ENCODE results near the gene EMID1. TPM values are rescaled to one million over a fixed set of nuclear protein-coding genes. Genes with fewer than 3 reads are reported as not detected.

Gene EMID1
- total and polyA plus RNA-seq, 12 donors = 0.22 to 1.1 (median 0.41) TPM; not detected in 1

DNA sequence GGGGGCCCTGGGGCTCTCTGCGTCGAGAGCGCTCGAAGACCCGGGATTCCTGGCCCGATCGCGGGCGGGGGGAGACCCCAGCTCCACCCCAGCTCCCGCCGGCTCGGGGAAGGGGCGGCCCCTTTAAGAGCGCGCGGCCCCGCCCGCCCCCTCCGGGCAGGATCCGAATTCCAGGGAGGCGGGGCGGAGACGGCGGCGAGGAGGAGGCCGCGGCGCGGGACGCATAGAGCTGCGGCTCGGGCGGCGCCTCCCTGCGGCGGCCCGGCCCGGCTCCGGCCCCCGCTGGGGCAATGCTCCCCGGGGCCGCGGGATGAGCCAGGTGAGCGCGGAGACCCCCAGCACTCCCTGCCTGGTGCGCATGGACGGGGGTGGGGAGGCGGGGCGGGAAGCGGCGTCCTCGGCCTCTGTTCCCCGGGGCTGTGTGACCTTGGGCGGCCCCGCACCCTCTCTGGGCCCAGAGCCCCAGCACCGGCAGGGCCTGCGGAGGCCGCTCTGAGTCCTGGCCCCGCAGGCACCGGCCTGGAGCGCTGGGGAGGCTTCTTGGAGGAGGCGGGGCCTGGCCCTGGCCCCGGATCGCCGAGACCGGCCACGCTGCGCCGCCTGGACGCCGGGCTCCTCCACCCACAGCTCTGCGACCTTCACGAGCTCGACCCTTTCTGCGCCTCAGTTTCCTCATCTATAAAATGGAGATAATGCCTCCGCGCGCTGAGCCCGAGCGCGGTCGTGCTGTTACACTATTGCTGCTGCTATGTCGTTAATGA is 101.3 kb downstream of the EMID1 start:
- Histone ChIP-seq H3K4me1 (peaks cover 43 to 71% (median 59%) of the 10 kb centered on the region in 9 donors), H3K27me3 (no peaks in the 10 kb centered on the region), H3K27ac (peak overlapping the region; percentile 90 to 98 (median 94)), H3K4me3 (peak overlapping the region; percentile 70 to 98 (median 94)), H3K36me3 (peaks cover 0 to 8% (median 0%) of the 10 kb centered on the region in 9 donors), H3K9me3 (no peaks in the 10 kb centered on the region)
- 2 to 3% methylated on average over 76 to 82 of the region's 83 CpGs for WGBS, 2 donors
- TF ChIP-seq, protein P1, sequence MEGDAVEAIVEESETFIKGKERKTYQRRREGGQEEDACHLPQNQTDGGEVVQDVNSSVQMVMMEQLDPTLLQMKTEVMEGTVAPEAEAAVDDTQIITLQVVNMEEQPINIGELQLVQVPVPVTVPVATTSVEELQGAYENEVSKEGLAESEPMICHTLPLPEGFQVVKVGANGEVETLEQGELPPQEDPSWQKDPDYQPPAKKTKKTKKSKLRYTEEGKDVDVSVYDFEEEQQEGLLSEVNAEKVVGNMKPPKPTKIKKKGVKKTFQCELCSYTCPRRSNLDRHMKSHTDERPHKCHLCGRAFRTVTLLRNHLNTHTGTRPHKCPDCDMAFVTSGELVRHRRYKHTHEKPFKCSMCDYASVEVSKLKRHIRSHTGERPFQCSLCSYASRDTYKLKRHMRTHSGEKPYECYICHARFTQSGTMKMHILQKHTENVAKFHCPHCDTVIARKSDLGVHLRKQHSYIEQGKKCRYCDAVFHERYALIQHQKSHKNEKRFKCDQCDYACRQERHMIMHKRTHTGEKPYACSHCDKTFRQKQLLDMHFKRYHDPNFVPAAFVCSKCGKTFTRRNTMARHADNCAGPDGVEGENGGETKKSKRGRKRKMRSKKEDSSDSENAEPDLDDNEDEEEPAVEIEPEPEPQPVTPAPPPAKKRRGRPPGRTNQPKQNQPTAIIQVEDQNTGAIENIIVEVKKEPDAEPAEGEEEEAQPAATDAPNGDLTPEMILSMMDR (IDR thresholded peaks at IDR 0.05) = peak in 3 of 9 donors; percentile 21 to 44 (median 42)
- ATAC-seq (peak; percentile 66 to 79 (median 70)), DNase-seq (peak; percentile 87 to 89)
- intact Hi-C loops (cut with DNase I) = loop anchor here in 6 of 10 donors (1.0 to 5.0 kb wide), 6 partner anchors 35 to 52 kb away; partner anchors contain the start of genes EWSR1 (in 3 of the 6) and RHBDD3 (in 2 of the 6)

DNA sequence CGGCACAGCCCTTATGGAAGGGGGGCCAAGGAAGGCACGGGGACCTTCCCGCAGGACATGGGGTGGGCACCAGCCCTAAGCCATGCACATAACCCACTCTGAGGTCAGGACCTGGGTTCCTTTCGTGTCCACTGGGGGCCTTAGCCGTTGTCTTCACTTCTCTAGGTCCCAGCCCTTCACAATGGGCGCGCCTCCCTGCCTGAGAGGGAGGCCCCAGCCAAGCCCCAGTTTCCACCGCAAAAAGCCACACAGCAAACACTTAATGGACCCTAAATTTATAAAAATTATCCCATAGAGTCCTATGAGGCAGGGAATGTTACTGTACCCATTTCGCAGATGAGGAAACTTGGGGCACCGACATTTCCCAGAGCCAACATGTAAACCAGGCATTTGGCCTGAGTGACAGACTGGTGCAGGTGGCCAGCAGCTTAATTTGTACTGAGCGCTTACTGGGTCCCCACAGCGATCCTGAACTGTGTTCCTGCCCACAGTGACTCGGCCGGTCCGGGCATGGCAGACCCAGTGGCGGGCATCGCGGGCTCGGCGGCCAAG is 102.0 kb downstream of the EMID1 start:
- intact Hi-C loops (cut with DNase I) = loop anchor here in 6 of 10 donors (2.0 to 5.0 kb wide), 5 partner anchors 35 to 51 kb away; partner anchors contain the start of genes EWSR1 (in 3 of the 6) and RHBDD3 (in 2 of the 6)
- 58 to 62% methylated on average over 20 of the region's 20 CpGs for WGBS, 2 donors
- Histone ChIP-seq H3K4me3 (peak overlapping the region; percentile 70 to 98 (median 94)), H3K27me3 (peaks cover 0 to 3% (median 0%) of the 10 kb centered on the region in 7 donors), H3K36me3 (peaks cover 0 to 12% (median 0%) of the 10 kb centered on the region in 9 donors), H3K27ac (peak overlapping the region; percentile 90 to 98 (median 94)), H3K9me3 (no peaks in the 10 kb centered on the region), H3K4me1 (peaks cover 42 to 70% (median 63%) of the 10 kb centered on the region in 9 donors)
- no peak for ATAC-seq
- TF ChIP-seq, protein P1 (IDR thresholded peaks at IDR 0.05) = no peak
- DNase-seq = no peak

DNA sequence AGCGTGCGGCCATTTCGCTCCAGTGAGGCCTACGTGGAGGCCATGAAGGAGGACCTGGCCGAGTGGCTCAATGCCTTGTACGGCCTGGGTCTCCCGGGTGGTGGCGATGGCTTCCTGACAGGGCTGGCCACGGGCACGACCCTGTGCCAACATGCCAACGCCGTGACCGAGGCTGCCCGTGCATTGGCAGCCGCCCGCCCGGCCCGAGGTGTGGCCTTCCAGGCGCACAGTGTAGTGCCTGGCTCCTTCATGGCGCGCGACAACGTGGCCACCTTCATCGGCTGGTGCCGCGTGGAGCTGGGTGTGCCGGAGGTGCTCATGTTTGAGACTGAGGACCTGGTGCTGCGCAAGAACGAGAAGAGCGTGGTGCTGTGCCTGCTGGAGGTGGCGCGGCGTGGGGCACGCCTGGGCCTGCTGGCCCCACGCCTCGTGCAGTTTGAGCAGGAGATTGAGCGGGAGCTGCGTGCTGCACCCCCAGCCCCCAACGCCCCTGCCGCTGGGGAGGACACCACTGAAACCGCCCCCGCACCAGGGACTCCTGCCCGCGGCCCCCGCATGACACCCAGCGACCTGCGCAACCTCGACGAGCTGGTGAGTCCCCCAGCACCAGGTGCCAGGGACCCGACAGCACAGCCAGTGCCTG is 102.6 kb downstream of the EMID1 start:
- DNase-seq = peak in 1 of 2 donors; percentile 50
- Histone ChIP-seq H3K27me3 (peaks cover 0 to 9% (median under 1%) of the 10 kb centered on the region in 7 donors), H3K27ac (peak overlapping the region; percentile 37 to 98 (median 94)), H3K4me3 (peak overlapping the region; percentile 70 to 98 (median 94)), H3K36me3 (peaks cover 0 to 12% (median 0%) of the 10 kb centered on the region in 9 donors), H3K9me3 (no peaks in the 10 kb centered on the region), H3K4me1 (peaks cover 40 to 70% (median 63%) of the 10 kb centered on the region in 9 donors)
- TF ChIP-seq, protein P1 (IDR thresholded peaks at IDR 0.05) = no peak
- intact Hi-C loops (cut with DNase I) = loop anchor here in 4 of 10 donors (5.0 kb wide), 3 partner anchors 34 to 49 kb away; partner anchors contain the start of genes EWSR1 (in 2 of the 4) and RHBDD3 (in 2 of the 4)
- ATAC-seq = no peak
- 58 to 69% methylated on average over 50 of the region's 50 CpGs for WGBS, 2 donors
